IPS-15b (cell line): ENCODE results near the gene KRTAP7-1.

Source experiments
- H3K27me3 ChIP-seq: one replicate; pipeline ENCODE4 v1.6.1; 2013; ENCODE audit warnings: low read length; ENCODE audit not compliant: control insufficient read depth, insufficient read depth
- H3K36me3 ChIP-seq: one replicate; pipeline ENCODE4 v1.6.1; 2013; ENCODE audit warnings: low read length; ENCODE audit not compliant: control insufficient read depth, insufficient read depth
- H3K4me1 ChIP-seq: one replicate; pipeline ENCODE4 v1.6.1; 2013; ENCODE audit warnings: mild to moderate bottlenecking, low read length; ENCODE audit not compliant: control insufficient read depth, insufficient read depth
- H3K4me3 ChIP-seq: one replicate; pipeline ENCODE4 v1.5.1; 2013; ENCODE audit warnings: low read depth, low read length
- H3K9ac ChIP-seq: one replicate; pipeline ENCODE4 v1.6.1; 2013; ENCODE audit warnings: low read depth, mild to moderate bottlenecking, low read length
- H3K9me3 ChIP-seq: one replicate; pipeline ENCODE4 v1.6.1; 2013; ENCODE audit warnings: mild to moderate bottlenecking, low read length; ENCODE audit not compliant: control insufficient read depth, insufficient read depth

KRTAP7-1 gene

DNA sequence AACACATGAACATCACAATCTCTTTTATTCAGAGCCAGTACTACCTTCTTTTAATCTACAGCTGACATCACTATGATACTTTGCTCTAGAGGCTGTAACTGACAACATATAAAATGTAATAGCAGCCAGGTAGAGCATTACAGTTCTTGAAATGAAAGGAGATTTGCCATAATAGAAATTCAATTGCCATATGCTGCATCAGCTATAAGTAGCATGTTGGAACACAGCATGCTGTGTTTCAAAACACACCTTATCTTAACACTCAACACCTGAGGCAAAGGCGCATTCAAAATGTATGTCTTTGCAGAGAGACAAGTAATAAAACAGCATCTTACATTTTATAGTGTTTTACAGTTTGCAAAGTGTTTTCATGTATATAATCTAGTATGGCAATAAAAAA is 50.3 kb downstream of the KRTAP7-1 start:
- H3K4me1 ChIP-seq, result no peaks in the 10 kb centered on the region
- no peaks in the 10 kb centered on the region for H3K27me3 ChIP-seq
- no peaks in the 10 kb centered on the region for H3K9me3 ChIP-seq
- H3K4me3 ChIP-seq, result no peak overlapping the region
- H3K9ac ChIP-seq, result no peak overlapping the region
- no peaks in the 10 kb centered on the region for H3K36me3 ChIP-seq
